ENCODE measurements around the gene SEMA4A.

GRCh38 chr1:156115514-156116374 lies 37.6 kb upstream of the SEMA4A start:
- TF ChIP-seq CTCF (conservative IDR thresholded peaks at IDR 0.05) (no peak), ZFX (IDR thresholded peaks at IDR 0.05) (no peak)

All from C4-2B (cell line).